HepG2 (cell line): ENCODE measurements around the gene UQCRHL. TPM values are rescaled to one million over a fixed set of nuclear protein-coding genes. Genes with fewer than 3 reads are reported as not detected.

ENCODE experiments used
- BATF2 ChIP-seq: sonication (generic); formaldehyde crosslinking; IDR thresholded peaks from 2 replicates; pipeline ENCODE4 v1.8.0; 2022; ENCODE audit warnings: mild to moderate bottlenecking, missing genetic modification reagents, moderate library complexity
- CBX2 ChIP-seq, 2 experiments: fragments of 200-600 bp in 1 of 2; sonication (generic); formaldehyde crosslinking in 1 of 2; IDR thresholded peaks; 2 replicates each; pipeline versions ENCODE4 v1.7.0 to v1.8.1; 2018 to 2022; ENCODE audit warnings: low read depth in 2 of 2, low read length in 1 of 2, mild to moderate bottlenecking in 1 of 2, missing genetic modification reagents in 1 of 2
- CREB3 ChIP-seq: sonication (generic); formaldehyde crosslinking; IDR thresholded peaks from 2 replicates; pipeline ENCODE4 v1.5.0; 2020; ENCODE audit warnings: missing genetic modification reagents
- E2F5 ChIP-seq: sonication (generic); formaldehyde crosslinking; conservative IDR thresholded peaks from 2 replicates; pipeline ENCODE4 v1.4.0; 2020; ENCODE audit warnings: missing genetic modification reagents
- FOXM1 ChIP-seq: sonication (generic); formaldehyde crosslinking; IDR thresholded peaks from 2 replicates; pipeline ENCODE4 v1.5.0; 2020; ENCODE audit warnings: missing genetic modification reagents
- MIXL1 ChIP-seq: IDR thresholded peaks from 2 replicates; pipeline ENCODE4 v1.6.1; 2016
- RBM39 ChIP-seq: fragments of 200-400 bp; formaldehyde crosslinking; IDR thresholded peaks from one replicate; pipeline ENCODE4 v1.6.1; 2018; ENCODE audit warnings: antibody characterized with exemption, mild to moderate bottlenecking, low read depth, low read length; ENCODE audit not compliant: poor library complexity, severe bottlenecking
- REPIN1 ChIP-seq: sonication (generic); formaldehyde crosslinking; IDR thresholded peaks from 2 replicates; pipeline ENCODE4 v1.8.0; 2022; ENCODE audit warnings: missing genetic modification reagents, low read depth, mild to moderate bottlenecking, borderline replicate concordance
- TP53 ChIP-seq: sonication (generic); formaldehyde crosslinking; conservative IDR thresholded peaks from 2 replicates; pipeline ENCODE4 v1.4.0; 2020; ENCODE audit warnings: missing genetic modification reagents
- TRIM22 ChIP-seq: fragments of 450-650 bp; IDR thresholded peaks from 2 replicates; pipeline ENCODE4 v1.6.1; 2017
- ZEB1 ChIP-seq: IDR thresholded peaks from 2 replicates; pipeline ENCODE4 v1.6.1; 2012; ENCODE audit warnings: mild to moderate bottlenecking, low read depth, inconsistent platforms; ENCODE audit not compliant: insufficient replicate concordance
- ZFP82 ChIP-seq: sonication (generic); formaldehyde crosslinking; IDR thresholded peaks from 2 replicates; pipeline ENCODE4 v1.5.1; 2020; ENCODE audit warnings: mild to moderate bottlenecking, missing genetic modification reagents, borderline replicate concordance
- ZNF230 ChIP-seq: sonication (generic); formaldehyde crosslinking; IDR thresholded peaks from 2 replicates; pipeline ENCODE4 v1.4.0; 2020; ENCODE audit warnings: mild to moderate bottlenecking, missing genetic modification reagents
- ZNF253 ChIP-seq: sonication (generic); formaldehyde crosslinking; IDR thresholded peaks from 2 replicates; pipeline ENCODE4 v1.8.0; 2022; ENCODE audit warnings: mild to moderate bottlenecking, missing genetic modification reagents, borderline replicate concordance
- ZNF510 ChIP-seq: sonication (generic); formaldehyde crosslinking; IDR thresholded peaks from 2 replicates; pipeline ENCODE4 v1.4.0; 2020; ENCODE audit warnings: low read depth, mild to moderate bottlenecking, missing genetic modification reagents
- ZNF816 ChIP-seq: sonication (generic); formaldehyde crosslinking; IDR thresholded peaks from 2 replicates; pipeline ENCODE4 v1.8.0; 2022; ENCODE audit warnings: missing genetic modification reagents, mild to moderate bottlenecking, borderline replicate concordance
- ZNF839 ChIP-seq: sonication (generic); formaldehyde crosslinking; IDR thresholded peaks from 2 replicates; pipeline ENCODE4 v1.4.0; 2020; ENCODE audit warnings: missing genetic modification reagents, mild to moderate bottlenecking, borderline replicate concordance
- ZSCAN12 ChIP-seq: sonication (generic); formaldehyde crosslinking; IDR thresholded peaks from 2 replicates; pipeline ENCODE4 v1.9.0; 2021; ENCODE audit warnings: mild to moderate bottlenecking, missing genetic modification reagents
- polyA plus RNA-seq, 8 experiments: library from polyadenylated mRNA; depleted of rRNA in 3 of 8; stranded (reverse) in 7 of 8; unstranded in 1 of 8; fragments of >200 nt; fragmentation: Illumina TruSeq in 4 of 8; extraction: Trizol in 4 of 8; gene quantifications; 2 replicates each; pipeline versions ENCODE4 v1.2.1 to v1.2.3, GENCODE V29; 2011 to 2016; ENCODE audit warnings: low read depth in 4 of 8, missing spikeins in 1 of 8, mixed read lengths in 1 of 8; ENCODE audit not compliant: insufficient read depth in 1 of 8
- total RNA-seq, 5 experiments: library from RNA; depleted of rRNA; stranded (reverse); fragments of >200 nt; fragmentation: Illumina TruSeq; extraction: Trizol; gene quantifications; 2 replicates each; pipeline ENCODE4 v1.2.3, GENCODE V29; 2016; ENCODE audit warnings: low read depth in 1 of 5

Gene UQCRHL
- total and polyA plus RNA-seq, 2 of the 13 experiments (the other 11 are each of a cell fraction or from before 2014, with no cell fraction given): 1.8 to 2.3 TPM

- TF ChIP-seq ZNF253 (CRISPR knock-in tag): peak; percentile 77
- TF ChIP-seq ZNF839 (CRISPR knock-in tag): no peak
- 0 out of 2 replicates have a peak, but pooled peaks have one; percentile 25 for TF ChIP-seq ZFP82 (CRISPR knock-in tag)
- peak; percentile 74; the same call in 1 of the 2 replicates for TF ChIP-seq CREB3 (CRISPR knock-in tag)
- TF ChIP-seq RBM39: peak; percentile 80
- peak; percentile 71; the same call in 1 of the 2 replicates for TF ChIP-seq TP53
- TF ChIP-seq CBX2 (IDR thresholded peaks at IDR 0.05; ENCODE audit: low read depth, low read length): no peak
- no peak for TF ChIP-seq CBX2 (CRISPR knock-in tag; IDR thresholded peaks at IDR 0.05; ENCODE audit: low read depth)
- peak; percentile 92; the same call in 1 of the 2 replicates for TF ChIP-seq ZNF230 (CRISPR knock-in tag)
- TF ChIP-seq BATF2: no peak
- 0 out of 2 replicates have a peak, but pooled peaks have one; percentile 40 for TF ChIP-seq FOXM1 (CRISPR knock-in tag)
- no peak; the same call in 1 of the 2 replicates for TF ChIP-seq ZNF816 (CRISPR knock-in tag)
- peak; percentile 75 for TF ChIP-seq REPIN1 (CRISPR knock-in tag)
- TF ChIP-seq MIXL1: no peak
- 0 out of 2 replicates have a peak, but pooled peaks have one; percentile 49 for TF ChIP-seq E2F5 (CRISPR knock-in tag)
- peak; percentile 36 for TF ChIP-seq ZEB1
- TF ChIP-seq ZSCAN12 (CRISPR knock-in tag): peak; percentile 87
- no peak for TF ChIP-seq TRIM22
- no peak for TF ChIP-seq ZNF510 (CRISPR knock-in tag)
Observed at GRCh38 chr1:15834406-15835204, 27.2 kb upstream of the UQCRHL start (continued).
